Liver (tissue), 9 donors: Measurements from ENCODE around the gene ABLIM2. TPM values are rescaled to one million over a fixed set of nuclear protein-coding genes. Genes with fewer than 3 reads are reported as not detected.

Source experiments
- DNase-seq: peaks from one replicate; pipeline ENCODE4 v3.0.0-alpha.2; 2017; ENCODE audit warnings: low spot score
- H3K27ac ChIP-seq, 2 donors: one replicate each; pipeline ENCODE4 v1.7.0; 2013; ENCODE audit warnings: inconsistent platforms in 2 of 2, low read length in 2 of 2, control low read depth in 1 of 2, low read depth in 1 of 2, mild to moderate bottlenecking in 1 of 2
- H3K27me3 ChIP-seq, 4 donors: one replicate each; pipeline versions ENCODE4 v1.6.1 to v1.7.0; 2013; ENCODE audit warnings: low read length in 3 of 4, inconsistent platforms in 1 of 4, mild to moderate bottlenecking in 1 of 4, moderate library complexity in 1 of 4; ENCODE audit not compliant: control insufficient read depth in 4 of 4, insufficient read depth in 4 of 4
- H3K36me3 ChIP-seq, 4 donors: one replicate each; pipeline versions ENCODE4 v1.6.1 to v1.7.0; 2013; ENCODE audit warnings: low read length in 3 of 4, mild to moderate bottlenecking in 3 of 4, low read depth in 1 of 4, moderate library complexity in 1 of 4; ENCODE audit not compliant: control insufficient read depth in 4 of 4, insufficient read depth in 3 of 4
- H3K4me1 ChIP-seq, 4 donors: one replicate each; pipeline versions ENCODE4 v1.6.1 to v1.7.0; 2013; ENCODE audit warnings: low read length in 3 of 4, mild to moderate bottlenecking in 3 of 4, moderate library complexity in 1 of 4; ENCODE audit not compliant: control insufficient read depth in 4 of 4, insufficient read depth in 4 of 4
- H3K4me3 ChIP-seq, 3 donors: one replicate each; pipeline versions ENCODE4 v1.6.1 to v1.7.0; 2013; ENCODE audit warnings: low read length in 3 of 3, control low read depth in 1 of 3, low read depth in 1 of 3, mild to moderate bottlenecking in 1 of 3
- H3K9ac ChIP-seq, 2 donors: one replicate each; pipeline ENCODE4 v1.7.0; 2013; ENCODE audit warnings: low read length in 2 of 2, mild to moderate bottlenecking in 2 of 2, moderate library complexity in 2 of 2, control low read depth in 1 of 2, low read depth in 1 of 2
- H3K9me3 ChIP-seq, 4 donors: one replicate each; pipeline versions ENCODE4 v1.6.1 to v1.7.0; 2013; ENCODE audit warnings: low read length in 3 of 4; ENCODE audit not compliant: control insufficient read depth in 4 of 4
- ATF3 ChIP-seq: IDR thresholded peaks from 2 replicates; pipeline ENCODE4 v1.6.1; 2016; ENCODE audit warnings: antibody characterized with exemption
- EGR1 ChIP-seq, 2 donors: IDR thresholded peaks; 2 replicates each; pipeline ENCODE4 v1.6.1; 2016 to 2018; ENCODE audit warnings: antibody characterized with exemption in 2 of 2, low read depth in 2 of 2
- FOXA1 ChIP-seq: IDR thresholded peaks from 2 replicates; pipeline ENCODE4 v1.6.1; 2016; ENCODE audit warnings: antibody characterized with exemption
- FOXA2 ChIP-seq: IDR thresholded peaks from 2 replicates; pipeline ENCODE4 v1.6.1; 2016; ENCODE audit warnings: antibody characterized with exemption
- GABPA ChIP-seq, 2 donors: IDR thresholded peaks in 1 of 2; conservative IDR thresholded peaks in 1 of 2; 2 replicates each; pipeline ENCODE4 v1.6.1; 2016; ENCODE audit warnings: antibody characterized with exemption in 2 of 2, mild to moderate bottlenecking in 1 of 2, moderate library complexity in 1 of 2
- HNF4A ChIP-seq, 2 donors: conservative IDR thresholded peaks; 2 replicates each; pipeline ENCODE4 v1.6.1; 2016; ENCODE audit warnings: antibody characterized with exemption in 2 of 2, mild to moderate bottlenecking in 2 of 2
- HNF4G ChIP-seq: IDR thresholded peaks from 2 replicates; pipeline ENCODE4 v1.6.1; 2016; ENCODE audit warnings: antibody characterized with exemption
- JUND ChIP-seq, 2 donors: IDR thresholded peaks; 2 replicates each; pipeline ENCODE4 v1.6.1; 2016; ENCODE audit warnings: antibody characterized with exemption in 2 of 2
- MAX ChIP-seq: IDR thresholded peaks from 2 replicates; pipeline ENCODE4 v1.6.1; 2016; ENCODE audit warnings: antibody characterized with exemption
- NR2F2 ChIP-seq: IDR thresholded peaks from 2 replicates; pipeline ENCODE4 v1.6.1; 2016; ENCODE audit warnings: antibody characterized with exemption
- RAD21 ChIP-seq, 2 donors: IDR thresholded peaks; 2 replicates each; pipeline ENCODE4 v1.6.1; 2016; ENCODE audit warnings: antibody characterized with exemption in 2 of 2, mild to moderate bottlenecking in 2 of 2
- REST ChIP-seq: IDR thresholded peaks from 2 replicates; pipeline ENCODE4 v1.6.1; 2016; ENCODE audit warnings: antibody characterized with exemption, mild to moderate bottlenecking
- RXRA ChIP-seq, 2 donors: IDR thresholded peaks; 2 replicates each; pipeline ENCODE4 v1.6.1; 2017 to 2018; ENCODE audit warnings: antibody characterized with exemption in 2 of 2, mild to moderate bottlenecking in 1 of 2
- SP1 ChIP-seq: IDR thresholded peaks from 2 replicates; pipeline ENCODE4 v1.6.1; 2018; ENCODE audit warnings: antibody characterized with exemption, mild to moderate bottlenecking
- TAF1 ChIP-seq: conservative IDR thresholded peaks from 2 replicates; pipeline ENCODE4 v1.6.1; 2016; ENCODE audit warnings: antibody characterized with exemption, mild to moderate bottlenecking
- ZBTB33 ChIP-seq: IDR thresholded peaks from 2 replicates; pipeline ENCODE4 v1.6.1; 2016; ENCODE audit warnings: antibody characterized with exemption
- WGBS: extraction: QIAGEN DNeasy Blood & Tissue Kit; methylation state at CpG from one replicate; pipeline ENCODE4 v1.1.7; 2013; 5-methylcytosine and 5-hydroxymethylcytosine counted together
- polyA plus RNA-seq, 2 donors: library from polyadenylated mRNA; stranded (reverse) in 1 of 2; unstranded in 1 of 2; fragments of 200-250 nt in 1 of 2; fragments of >200 nt in 1 of 2; fragmentation: Nextera tagmentation in 1 of 2; extraction: Ambion mirVana in 1 of 2; gene quantifications; one replicate each; pipeline versions ENCODE4 v1.2.1 to v1.2.3, GENCODE V29; 2013 to 2015
- total RNA-seq, 2 donors: library from RNA; depleted of rRNA; stranded (reverse); fragments of >200 nt; gene quantifications; one replicate each; pipeline ENCODE4 v1.2.3, GENCODE V29; 2014
- donor health status: healthy.
- donor health status: healthy.
- donor health status: healthy.
- donor health status: healthy.
- donor health status: healthy.

ABLIM2 gene
- total and polyA plus RNA-seq, 4 donors: 0.75 to 2.5 (median 0.93) TPM

GRCh38 chr4:8136972-8137710 lies 21.5 kb downstream of the ABLIM2 start:
- no peak for TF ChIP-seq JUND (IDR thresholded peaks at IDR 0.05)
- TF ChIP-seq FOXA1: no peak
- TF ChIP-seq EGR1 (IDR thresholded peaks at IDR 0.05; ENCODE audit: low read depth in 2 of 2): no peak
- no peak for TF ChIP-seq HNF4A (conservative IDR thresholded peaks at IDR 0.05)
- no peak for TF ChIP-seq RAD21 (IDR thresholded peaks at IDR 0.05)
- TF ChIP-seq NR2F2: no peak
- TF ChIP-seq REST: no peak
- no peak for TF ChIP-seq MAX
- TF ChIP-seq SP1: no peak
- no peak for TF ChIP-seq FOXA2
- H3K27ac ChIP-seq: no peak overlapping the region
- H3K4me3 ChIP-seq: no peak overlapping the region
- H3K9ac ChIP-seq: no peak overlapping the region
- H3K4me1 ChIP-seq: no peaks in the 10 kb centered on the region
- H3K36me3 ChIP-seq: no peaks in the 10 kb centered on the region
- H3K27me3 ChIP-seq: no peaks in the 10 kb centered on the region
- no peak for DNase-seq
- WGBS: 95% methylated on average over 19 of the region's 19 CpGs
- H3K9me3 ChIP-seq: no peaks in the 10 kb centered on the region

- Histone ChIP-seq H3K4me3 (no peak overlapping the region), H3K27ac (no peak overlapping the region), H3K9ac (no peak overlapping the region), H3K9me3 (no peaks in the 10 kb centered on the region), H3K36me3 (no peaks in the 10 kb centered on the region), H3K27me3 (no peaks in the 10 kb centered on the region), H3K4me1 (no peaks in the 10 kb centered on the region)
- no peak for DNase-seq
- WGBS: 90% methylated on average over 12 of the region's 12 CpGs
- TF ChIP-seq MAX (no peak), ATF3 (no peak), TAF1 (no peak), ZBTB33 (no peak), HNF4G (no peak), GABPA (IDR thresholded peaks at IDR 0.05 in 1 of 2, conservative IDR thresholded peaks at IDR 0.05 in 1 of 2) (no peak), JUND (IDR thresholded peaks at IDR 0.05) (no peak), FOXA1 (no peak), RXRA (IDR thresholded peaks at IDR 0.05) (no peak), REST (no peak), HNF4A (conservative IDR thresholded peaks at IDR 0.05) (no peak)
Measured at GRCh38 chr4:8136529-8136928, 22.1 kb downstream of the ABLIM2 start.
